NK-92 treated with Interleukin-12 subunit alpha and Interleukin-12 subunit beta, amount 100 ng/mL, for 24 hours (cell line): ENCODE measurements around the gene TMEM51.
A peak's percentile ranks its signal among the peaks of the same experiment; 100 is the strongest.
"Not testable (repeated sequence)": the region's sequence is repeated elsewhere in the genome, so short reads cannot be mapped to it uniquely, and the experiment has no call there.

Experiments
- DNase-seq: peaks from one replicate; lab custom pipeline; 2025; lab: John Stamatoyannopoulos, UW

Gene TMEM51

DNA sequence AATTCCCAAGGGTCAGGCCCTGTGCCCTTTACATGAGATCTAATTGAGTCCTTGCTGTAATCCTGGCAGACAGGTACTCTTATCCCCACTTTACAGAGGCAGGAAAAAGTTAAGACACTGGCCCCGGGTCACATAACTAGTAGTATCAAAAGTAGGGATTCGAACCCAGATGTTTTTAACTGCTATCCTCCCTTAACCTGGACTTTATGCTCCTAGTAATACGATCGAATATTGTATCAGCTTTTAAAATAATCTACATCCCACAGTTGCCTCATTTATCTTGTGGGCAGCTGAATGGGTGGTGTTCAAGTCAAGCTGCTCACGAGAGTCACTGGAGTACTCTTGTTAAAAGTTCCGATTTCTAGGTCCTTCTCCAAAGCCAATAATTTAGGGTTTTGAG lies 25.5 kb upstream of the TMEM51 start:
- DNase-seq: no peak

DNA sequence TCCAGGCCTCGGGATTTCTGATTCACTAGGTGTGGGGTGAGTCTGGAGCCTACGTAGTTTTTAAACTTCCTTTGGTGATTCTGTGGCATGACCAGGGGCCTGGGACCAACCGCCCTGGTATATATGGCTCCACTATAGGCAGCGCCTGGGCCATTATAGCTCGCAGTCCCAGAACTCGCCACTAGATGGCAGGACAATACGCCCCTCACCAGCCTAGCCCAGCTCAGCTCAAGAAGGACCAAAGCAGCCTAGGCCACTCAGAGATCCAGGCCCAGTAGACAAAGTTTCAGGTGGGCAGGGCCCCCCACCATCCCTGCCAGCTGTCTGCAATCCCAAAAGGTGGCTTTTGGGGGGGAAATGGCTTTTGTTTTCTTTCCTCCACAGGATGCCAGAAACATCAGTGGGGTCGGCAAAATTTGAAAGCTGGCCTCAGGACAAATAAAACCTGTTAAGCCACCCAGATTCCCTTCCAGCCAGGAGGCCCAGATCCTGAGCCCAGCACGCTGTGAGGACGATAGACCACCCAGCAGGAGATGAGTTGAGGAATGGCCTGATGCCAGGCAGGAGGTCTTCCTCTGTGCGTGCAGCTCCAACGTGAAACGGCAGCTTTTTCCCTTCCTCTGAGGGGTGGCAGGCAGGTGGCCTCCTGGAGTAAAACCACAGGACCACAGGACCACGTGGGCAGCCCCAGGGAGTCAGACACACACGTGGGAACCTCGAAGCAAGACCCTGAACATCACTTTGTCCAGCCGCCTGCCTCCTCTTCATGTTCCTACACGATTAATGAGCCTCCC lies 24.8 kb upstream of the TMEM51 start:
- peak; percentile 48 for DNase-seq

DNA sequence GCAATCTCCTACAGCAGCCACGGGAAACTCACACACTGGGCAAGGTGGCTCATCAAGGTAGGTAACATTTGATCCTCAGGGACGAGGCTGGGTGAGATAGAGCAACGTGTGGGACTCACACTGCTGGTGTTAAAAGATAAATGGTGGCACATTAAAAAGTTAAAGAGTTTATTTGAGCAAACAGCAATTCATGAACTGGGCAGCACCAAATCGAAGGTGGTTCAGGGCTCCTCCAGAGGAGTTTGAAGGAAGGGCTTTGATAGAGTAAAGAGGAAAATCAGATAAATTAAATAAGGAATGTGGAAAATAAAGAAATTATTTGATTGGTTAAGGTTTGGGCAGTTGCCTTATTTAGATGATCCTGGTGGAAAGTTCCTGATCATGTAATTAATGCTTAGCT lies 23.6 kb upstream of the TMEM51 start:
- no peak for DNase-seq

DNA sequence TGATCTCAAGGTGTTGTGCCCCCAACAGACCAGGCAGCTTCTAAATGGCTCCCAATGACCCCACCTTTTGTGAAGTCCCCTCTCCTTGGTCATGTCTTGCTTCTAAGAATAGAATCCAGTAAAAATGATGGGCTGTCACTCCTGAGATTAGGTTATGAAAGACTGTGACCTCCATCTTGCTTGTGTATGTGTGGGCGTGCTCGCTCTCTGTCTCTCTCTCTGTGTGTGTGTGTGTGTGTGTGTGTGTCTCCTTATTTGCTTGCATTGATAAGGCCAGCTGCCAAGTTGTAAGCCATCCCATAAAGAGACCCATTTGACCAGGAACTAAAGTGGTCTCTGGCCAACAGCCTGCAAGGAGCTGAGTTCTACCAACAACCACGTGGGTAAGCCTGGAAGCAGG lies 22.9 kb upstream of the TMEM51 start:
- DNase-seq: no peak

DNA sequence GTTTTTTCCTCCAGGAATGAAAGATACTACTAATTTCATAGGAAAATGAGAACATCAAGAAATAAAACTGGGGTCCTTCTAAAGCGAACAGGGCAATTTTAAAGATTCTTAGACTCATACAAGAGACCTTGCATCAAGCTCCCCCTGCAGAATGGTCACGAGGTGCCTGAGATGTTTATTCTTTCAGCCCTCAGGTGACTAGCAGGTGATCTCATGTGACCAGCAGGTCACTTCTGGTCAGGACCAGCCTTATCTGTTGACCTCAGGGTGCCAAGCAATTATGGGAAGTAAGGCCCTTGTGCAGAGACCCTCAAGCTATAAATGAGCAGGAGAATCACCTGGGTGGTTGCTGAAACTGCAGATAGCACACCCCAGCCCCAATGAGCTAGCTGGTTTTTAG lies 20.6 kb upstream of the TMEM51 start:
- no peak for DNase-seq

DNA sequence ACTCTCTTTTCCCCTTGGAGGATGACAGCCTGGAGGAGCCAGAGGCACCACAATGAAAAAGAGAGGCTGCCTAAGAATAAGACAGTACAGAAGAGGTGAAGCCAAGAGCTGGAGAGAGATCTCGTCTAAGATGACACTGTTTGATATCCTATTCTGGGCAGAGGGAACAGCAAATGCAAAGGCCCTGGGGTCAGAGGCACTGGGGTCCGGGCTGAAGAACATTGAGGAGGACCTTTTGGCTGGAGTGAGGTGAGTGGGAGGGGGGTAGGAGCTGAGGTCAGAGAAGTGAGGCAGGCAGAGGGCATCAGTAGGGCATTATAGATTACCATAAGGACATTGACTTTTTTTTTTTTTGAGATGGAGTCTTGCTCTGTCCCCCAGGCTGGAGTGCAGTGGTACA lies 19.3 kb upstream of the TMEM51 start:
- no peak for DNase-seq

DNA sequence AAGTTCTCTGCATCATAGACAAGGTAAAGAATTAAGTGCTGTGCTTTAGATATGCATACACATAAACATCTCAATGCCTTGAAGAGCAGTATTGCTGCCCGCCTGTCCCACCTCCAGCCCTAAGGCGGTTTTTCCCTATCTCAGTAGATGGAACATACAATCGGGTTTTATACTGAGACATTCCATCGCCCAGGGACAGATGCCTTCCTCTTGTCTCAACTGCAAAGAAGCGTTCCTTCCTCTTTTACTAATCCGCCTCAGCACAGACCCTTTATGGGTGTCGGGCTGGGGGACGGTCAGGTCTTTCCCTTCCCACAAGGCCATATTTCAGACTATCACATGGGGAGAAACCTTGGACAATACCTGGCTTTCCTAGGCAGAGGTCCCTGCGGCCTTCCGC lies 17.9 kb upstream of the TMEM51 start:
- DNase-seq: not testable (repeated sequence)

DNA sequence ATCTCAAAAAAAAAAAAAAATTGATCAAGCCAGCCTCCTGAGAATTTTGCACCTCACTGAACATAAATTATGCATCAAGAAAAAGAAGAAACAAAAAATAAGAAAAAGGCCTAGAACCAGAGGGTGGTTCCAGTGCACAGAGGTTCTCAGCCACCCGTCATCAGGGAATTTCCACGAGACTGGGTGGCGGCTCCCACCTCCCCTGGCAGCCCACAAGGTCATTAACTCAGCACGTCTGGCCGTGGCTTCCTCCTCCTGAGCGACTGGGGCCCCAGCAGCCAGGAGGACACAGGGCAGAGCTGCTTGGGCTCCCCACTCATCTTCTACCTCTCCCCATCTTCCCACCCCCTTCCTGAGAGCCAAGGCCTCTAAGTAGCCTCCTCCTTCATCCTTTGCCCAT lies 15.7 kb upstream of the TMEM51 start:
- DNase-seq: no peak

DNA sequence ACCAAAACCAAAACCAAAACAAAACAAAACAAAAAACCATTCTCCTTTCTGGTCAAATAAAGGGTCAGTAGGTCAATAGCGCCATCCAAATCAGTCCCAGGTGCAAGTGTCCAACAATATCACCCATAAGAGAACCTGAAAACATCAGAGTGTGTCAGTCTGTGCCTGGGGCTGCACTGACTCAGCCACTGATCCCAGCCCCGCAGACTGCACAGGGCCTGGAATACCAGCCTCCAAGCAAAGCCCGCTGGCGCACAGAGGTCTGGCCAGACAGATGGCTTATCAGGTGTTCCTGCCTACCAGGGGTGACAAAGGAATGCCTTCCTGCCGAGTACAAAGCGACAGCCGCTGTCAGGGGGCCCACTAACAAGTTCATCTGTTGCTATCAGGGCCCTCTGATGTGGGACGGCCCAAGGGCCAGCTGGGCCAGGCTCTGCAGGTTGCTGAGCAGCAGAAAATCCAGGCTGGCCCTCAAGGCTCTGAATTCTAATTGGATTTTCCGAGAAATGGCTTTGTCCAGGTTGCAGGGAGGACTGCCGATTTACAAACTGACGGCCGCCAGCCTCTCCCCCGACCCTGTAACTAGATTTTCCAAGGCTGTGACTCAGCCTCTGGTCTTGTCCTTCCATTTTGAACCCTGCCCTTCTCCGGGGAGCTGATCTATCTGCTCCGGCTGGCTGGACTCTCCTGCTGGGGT lies 13.7 kb upstream of the TMEM51 start:
- no peak for DNase-seq

DNA sequence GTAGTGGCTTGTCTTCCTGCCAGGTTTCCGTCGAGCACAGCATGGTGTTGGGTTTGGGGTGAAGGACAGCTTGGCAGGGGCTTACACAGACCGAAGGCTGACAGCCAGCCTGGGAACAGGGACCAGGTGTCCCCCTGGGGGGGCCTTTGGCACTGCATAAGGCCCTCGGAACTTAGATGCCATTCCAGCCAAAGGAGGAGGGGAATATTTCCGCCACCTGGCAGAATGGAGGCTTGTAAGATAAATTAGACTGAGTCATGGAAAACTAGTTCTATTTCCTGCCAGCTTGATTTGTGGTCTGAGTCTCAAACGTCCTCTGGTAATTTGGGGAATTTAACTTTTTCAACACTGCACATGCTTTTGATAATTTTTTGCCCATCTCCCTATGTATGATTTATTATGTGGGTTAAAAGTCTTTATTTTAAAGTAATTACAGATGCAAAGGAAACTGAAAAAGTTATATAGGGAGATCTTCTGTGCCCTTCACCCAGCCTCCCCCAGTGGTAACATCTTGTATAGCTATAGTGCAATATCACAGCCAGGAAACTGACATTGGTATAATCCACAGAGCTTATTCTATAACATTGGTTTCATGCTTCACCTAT lies 11.5 kb upstream of the TMEM51 start:
- no peak for DNase-seq

DNA sequence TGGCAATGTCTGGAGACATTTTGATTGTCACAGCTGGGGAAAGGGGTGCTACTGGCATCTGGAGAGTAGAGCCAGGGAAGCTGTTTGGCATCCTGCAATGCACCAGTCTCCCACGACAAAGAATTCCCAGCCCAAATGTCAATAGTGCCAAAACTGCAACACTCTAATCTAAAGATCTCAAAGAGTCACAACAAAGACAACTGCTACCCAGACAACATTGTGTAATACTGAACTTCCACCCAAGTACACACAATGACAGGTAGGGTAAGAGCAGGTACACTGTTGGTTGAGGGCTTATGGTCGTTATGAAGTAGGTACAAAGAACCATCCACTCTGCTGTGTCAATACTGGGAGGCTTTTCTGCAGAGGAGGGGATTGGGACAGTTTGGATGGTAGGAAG lies 8.2 kb upstream of the TMEM51 start:
- DNase-seq: no peak

DNA sequence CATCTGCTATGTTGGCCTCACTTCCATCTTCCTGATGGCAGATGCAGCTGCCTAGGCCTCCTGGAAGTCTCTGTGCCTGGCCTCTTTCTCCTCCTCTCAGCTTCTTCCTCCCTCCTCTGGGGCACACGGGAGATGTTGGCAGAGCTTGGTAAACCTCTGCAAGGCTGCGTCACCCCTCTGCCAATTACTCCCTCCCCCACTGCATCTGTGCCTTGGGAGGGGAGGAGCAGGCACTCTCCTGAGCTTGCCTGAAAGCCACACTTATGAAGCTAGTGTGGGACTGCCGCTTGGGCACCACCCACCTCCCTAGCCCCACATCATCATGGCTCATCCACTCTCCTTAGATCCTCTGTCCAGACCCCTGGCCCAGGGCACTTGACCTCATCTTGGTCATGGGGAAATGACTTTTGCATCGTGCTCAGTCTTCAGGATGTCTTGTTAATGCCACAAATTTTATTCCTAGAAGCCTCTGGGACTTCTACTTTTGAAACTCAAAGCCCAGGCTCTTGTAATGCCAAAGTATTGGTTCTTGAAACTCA lies 7.3 kb upstream of the TMEM51 start:
- no peak for DNase-seq

DNA sequence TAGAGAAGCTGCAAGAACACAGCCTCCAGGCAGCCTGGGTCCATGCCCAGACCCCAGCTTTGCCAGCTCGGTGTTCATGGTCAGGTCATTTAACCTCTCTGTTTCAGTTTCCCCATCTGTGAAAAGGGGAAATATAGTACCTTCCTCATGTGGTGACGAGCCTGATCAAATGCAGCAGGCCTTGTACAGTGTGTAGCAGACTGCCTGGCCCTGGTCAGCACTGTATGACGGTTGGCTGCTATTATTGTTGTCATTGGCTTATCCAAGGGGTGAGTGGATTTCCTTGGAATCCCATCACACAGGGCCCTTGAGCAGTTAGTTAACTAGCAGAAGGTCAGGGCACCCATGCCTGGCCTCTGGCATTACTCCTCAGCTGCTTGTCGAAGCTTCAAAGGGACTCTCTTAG lies 6.6 kb upstream of the TMEM51 start:
- DNase-seq: no peak

DNA sequence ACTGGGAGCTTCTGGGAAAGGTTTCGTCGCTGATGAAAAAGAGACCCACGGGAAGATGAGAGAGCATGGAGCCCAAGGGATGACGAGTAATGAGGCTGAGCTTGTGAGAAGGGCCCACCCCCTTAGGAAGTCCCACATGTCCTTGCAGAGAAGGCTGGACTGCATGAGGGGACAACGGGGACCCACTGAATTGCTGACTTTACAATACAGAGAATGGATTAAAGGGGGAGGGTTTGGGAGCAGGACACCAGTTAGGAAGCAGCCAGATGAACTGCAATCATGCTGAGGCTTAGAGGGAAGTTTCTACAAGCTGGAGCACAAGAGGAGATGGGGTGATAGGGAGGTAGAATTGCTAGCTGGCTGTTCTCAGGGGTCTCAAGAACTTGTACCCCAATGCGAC lies 5.5 kb upstream of the TMEM51 start:
- DNase-seq: no peak

DNA sequence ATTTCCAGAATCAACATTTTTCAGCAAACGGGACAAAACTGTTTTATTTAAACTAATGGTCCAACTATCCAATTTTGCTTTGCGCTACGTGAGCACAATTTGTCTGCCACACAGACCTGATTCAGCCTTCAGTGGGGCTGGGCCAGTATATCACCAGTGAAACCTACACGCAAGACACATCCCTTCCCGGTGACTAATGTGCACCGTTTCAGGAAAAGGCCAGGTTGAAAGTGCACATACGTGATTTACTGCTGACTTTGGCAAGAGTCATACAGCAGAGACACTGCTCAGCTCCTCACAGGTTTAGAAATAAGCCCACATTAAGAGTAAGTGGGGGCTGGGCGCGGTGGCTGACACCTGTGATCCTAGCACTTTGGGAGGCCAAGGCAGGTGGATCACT lies 5.1 kb upstream of the TMEM51 start:
- DNase-seq: no peak

DNA sequence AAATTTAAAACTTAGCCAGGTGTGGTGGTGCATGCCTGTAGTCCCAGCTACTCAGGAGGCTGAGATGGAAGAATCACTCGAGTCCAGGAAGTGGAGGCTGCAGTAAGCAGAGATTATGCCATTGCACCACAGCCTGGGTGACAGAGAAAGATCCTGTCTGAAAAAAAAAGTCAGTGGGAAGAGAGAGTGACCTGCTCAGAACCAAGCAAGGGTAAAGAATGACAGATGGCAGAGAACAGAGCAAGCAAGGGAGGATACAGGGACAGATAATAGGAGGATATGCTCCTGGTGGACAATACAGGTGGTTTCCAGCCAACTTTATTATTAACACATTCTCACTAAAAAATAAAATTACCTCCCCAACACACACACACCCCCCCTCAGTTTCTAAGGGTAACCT lies 4.6 kb upstream of the TMEM51 start:
- DNase-seq: no peak

DNA sequence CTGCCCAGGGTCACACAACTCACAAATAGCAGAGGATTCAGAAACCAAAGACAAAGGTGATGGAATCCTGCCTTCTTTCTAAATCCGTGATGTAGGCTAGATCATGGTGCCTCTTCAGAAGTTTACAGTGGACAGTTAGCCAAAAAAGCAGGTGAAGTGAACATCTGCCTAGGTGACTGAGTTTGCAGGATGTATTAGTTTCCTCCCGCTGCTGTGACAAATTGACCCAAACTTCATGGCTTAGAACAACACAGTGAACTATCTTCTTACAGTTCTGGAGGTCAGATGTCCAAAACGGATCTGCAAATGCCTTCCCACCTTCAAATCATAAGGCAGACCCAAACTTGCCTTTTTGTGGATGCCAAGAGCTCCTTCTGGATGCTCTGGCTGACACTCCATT lies 3.2 kb upstream of the TMEM51 start:
- DNase-seq: no peak

DNA sequence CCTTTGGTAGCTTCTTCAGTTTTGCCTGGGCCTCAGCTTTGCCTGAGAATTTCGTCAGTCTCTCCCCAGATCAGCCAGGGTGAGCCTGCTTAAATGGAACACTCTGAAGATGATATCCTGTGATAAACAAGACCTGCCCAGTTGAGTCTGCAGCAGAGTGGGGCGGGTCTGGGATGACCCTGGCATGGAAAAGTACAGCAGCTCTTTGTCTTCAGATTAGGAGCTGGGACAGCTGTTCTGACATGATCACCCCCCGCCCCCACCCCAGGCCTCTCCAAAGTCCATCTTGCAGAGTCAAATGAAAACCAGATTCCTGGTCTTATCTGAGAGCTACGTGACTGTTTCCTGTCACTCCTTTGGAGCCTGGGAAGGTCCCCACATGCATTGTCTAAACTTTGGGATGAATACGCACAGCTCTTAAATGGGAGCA lies 2.2 kb upstream of the TMEM51 start:
- DNase-seq: no peak

DNA sequence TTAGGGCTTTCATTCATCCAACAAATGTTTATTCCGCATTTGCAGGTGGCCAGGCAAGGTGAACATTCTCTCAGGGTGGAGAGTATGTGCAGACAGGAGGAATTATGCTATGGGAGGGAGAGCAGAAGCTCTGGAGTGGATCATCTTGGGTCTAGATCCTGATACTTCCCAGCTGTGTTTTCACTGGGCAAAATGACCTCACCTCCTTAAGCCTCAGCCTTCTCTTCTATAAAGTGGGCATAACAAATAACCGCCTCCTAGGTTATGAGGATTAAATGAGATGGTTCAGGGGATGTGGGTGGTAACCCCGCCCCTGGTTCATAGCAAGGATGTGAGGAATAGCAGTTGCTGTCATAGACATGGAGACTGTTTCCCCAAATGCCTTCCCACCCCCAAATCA lies 1.7 kb upstream of the TMEM51 start:
- DNase-seq: no peak

DNA sequence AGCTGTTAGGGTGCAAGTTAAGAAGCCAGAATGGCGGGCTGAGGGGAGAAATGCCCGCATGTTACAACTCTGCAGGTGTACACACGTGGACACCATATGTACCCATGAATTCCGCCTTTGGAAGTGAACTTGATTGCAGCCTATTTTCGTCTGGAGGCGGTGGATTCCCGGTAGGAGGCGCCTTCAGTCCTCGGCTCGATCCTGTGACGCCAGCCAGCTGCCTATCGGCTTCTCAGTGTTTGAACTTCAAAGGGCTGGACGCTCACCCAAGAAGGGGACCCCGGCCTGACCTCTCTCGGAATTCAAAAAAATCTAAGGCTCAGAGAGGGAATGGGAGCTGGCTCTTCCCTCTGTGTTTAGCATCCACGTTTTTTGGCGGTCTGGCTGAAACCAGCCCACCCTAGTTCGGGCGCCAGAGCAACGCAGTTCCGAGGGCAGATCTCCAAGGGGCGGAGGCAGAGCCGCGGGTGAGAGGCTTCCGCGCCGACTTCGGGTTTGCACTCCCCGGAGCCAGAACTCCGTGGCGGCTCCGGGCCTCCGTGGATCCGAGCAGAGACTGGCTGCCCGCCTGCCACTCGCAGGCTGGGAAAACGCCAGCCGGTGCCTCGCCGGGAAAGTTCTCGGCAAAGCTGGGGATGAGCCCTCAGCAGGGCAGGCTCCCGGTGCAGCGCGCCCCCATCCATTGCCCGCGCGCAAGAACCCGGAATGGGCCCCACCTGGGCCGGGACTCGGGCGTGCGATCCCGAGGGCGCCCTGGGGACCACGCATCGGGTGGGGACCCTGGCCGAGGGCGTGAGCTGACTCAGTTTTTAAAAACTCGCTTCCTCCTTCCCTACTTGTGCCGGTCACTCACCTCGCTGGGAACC lies 996 bp upstream of the TMEM51 start:
- no peak for DNase-seq

DNA sequence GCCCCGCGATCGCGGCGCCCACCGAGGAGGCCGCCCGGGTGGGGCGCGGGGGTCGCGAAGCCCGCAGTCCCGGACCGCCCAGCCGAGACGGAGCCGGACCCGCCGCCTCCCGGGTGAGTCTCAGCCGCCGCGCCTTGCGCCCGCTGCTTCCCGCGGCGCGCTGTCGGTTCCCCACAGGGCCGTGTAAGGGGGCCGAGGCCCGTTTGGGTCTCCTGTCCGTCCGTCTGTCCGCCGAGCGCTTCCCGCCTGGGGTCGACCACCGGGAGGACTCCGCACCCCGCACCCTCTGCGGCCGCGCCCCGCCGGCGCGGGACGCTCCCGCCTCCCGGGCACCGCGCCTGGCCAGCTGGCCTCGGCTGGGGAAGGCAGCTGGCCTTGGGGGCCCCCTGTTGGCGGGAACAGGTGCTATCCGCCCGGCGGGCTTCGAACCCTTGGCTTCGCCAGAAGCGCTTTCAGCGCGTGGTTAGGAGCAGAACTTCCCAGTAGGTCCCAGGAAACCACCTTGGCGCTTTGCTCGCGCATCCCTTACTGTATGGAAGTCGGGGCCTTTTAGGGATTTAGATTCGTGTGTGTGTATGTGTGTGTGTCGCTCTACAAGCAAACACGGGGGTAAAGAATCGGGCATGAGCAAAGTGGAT lies 414 bp downstream of the TMEM51 start:
- DNase-seq: no peak
